ENCODE measurements around the gene ARHGAP6.

The ARHGAP6 gene

GRCh38 chrX:11451151-11451550, 214.6 kb downstream of the ARHGAP6 start:
- no peak for FAIRE-seq

DNA sequence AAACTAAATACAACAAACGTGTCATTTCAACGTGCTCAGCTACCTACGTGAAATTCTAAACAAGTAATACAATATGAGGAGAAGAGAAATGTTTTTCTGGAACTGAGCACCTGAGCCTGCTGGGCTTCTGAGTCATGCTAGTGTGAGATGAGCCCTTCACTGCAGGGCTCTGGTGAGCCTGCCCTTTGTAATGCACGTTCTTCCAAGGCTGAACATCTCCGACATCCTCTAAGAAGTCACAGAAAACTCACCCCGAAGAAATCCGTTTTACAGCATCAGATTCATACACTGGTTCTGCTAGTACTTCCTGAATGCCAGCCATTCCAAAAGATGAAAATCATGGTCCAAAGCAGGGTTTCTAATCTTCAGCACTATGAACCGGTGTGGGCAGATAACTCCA, 215.4 kb downstream of the ARHGAP6 start:
- no peak for FAIRE-seq

DNA sequence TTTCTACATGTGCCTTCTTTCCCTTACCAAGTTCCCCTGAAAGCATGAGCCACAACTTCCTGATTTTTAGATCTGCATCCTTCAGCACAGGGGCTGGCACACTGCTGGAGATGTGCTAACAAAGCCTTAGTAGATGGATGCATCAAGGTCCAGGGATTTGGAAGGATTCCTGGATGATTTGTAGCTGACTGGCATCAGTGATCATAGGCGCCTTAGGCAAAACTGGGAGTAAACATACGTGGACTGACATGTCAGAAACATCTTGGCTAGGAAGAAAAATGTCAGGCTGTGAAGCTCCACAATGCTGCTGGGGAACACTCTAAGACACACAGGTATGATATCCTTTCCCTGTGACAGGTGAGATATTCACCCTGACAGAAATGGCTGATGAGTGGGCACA, 216.1 kb downstream of the ARHGAP6 start:
- FAIRE-seq: no peak

- FAIRE-seq: no peak
Observed at GRCh38 chrX:11447418-11447817, 218.3 kb downstream of the ARHGAP6 start.

GRCh38 chrX:11446949-11447348, 218.8 kb downstream of the ARHGAP6 start:
- FAIRE-seq: no peak

- no peak for FAIRE-seq
Observed at GRCh38 chrX:11446336-11446735, 219.4 kb downstream of the ARHGAP6 start.

DNA sequence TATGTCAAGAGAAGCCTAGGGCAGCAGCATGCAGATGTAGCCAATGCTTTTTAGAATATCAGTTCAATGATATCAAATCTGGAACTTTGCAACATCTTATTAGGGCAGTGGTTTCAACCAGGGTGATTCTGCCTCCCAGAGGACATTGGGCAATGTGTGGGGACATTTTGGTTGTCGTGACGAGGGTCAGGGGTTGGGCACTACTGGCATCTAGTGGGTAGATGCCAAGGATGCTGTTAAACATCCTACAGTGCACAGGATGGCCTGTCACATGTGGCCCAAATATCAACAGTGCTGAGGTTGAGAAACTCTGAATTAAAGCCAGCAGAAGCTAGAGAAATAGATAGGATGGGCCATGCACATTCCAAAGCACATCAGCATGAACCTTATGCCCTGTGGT, 220.2 kb downstream of the ARHGAP6 start:
- FAIRE-seq: no peak

- FAIRE-seq: no peak
Observed at GRCh38 chrX:11444052-11444451, 221.7 kb downstream of the ARHGAP6 start.

DNA sequence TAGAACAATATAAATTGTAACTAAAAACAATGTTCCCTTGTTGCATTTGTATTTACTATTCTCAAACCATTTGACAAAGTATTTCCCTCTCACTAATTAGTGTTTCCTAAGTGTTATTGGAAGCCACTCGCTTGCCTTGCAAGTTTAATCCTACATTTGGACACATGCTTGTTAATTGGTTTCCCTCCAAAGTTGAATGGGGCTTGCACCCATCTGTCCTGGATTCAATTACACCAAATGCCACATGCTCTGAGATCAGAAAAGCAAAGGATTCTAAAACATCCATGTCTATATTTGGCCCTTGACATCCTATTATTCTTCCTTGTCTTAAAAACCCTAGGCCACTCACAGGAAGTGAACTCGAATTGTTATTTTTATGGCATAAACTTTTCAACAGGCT, 225.9 kb downstream of the ARHGAP6 start:
- FAIRE-seq: no peak

DNA sequence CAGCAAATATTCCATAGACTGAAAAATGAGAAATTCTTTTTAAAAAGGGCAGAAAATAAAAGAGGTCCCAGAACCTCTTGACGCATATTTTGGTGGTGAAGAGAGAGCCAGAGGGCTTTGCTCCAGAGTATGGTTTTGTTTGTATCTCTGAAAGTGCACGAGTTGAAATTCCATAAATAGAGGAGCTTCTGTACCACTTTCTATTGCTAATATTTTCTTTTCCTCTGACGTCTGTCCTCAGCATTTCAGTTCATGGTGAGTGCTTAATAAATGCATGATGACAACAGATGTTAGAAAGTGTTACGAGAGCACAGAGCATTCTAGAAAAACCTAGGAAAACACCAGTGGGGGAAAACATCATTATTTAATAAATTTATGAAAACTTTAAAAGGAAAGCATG, 227.0 kb downstream of the ARHGAP6 start:
- FAIRE-seq: no peak

DNA sequence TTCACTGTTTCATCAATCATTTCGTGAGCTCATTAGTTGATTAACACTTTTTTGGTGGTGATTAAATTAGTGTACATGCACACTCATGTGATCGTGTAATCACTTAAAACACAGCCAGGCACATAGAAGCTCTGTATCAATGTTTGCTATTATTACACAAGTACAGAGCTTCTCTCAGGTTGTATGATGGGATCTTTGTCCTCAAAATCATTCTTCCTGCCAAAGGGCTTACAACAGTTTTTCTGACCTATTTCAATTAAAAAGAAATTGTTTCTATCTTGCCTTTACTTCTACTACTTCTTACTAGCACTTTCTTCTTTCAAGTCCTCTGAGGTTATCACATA, 227.4 kb downstream of the ARHGAP6 start:
- no peak for FAIRE-seq

- FAIRE-seq: no peak
Observed at GRCh38 chrX:11437642-11438379, 227.9 kb downstream of the ARHGAP6 start.

- FAIRE-seq: no peak
Observed at GRCh38 chrX:11435568-11435967, 230.2 kb downstream of the ARHGAP6 start.

- no peak for FAIRE-seq
Observed at GRCh38 chrX:11434607-11435006, 231.1 kb downstream of the ARHGAP6 start.

- FAIRE-seq: no peak
Observed at GRCh38 chrX:11431786-11432185, 233.9 kb downstream of the ARHGAP6 start.

- no peak for FAIRE-seq
Observed at GRCh38 chrX:11430271-11430670, 235.4 kb downstream of the ARHGAP6 start.

DNA sequence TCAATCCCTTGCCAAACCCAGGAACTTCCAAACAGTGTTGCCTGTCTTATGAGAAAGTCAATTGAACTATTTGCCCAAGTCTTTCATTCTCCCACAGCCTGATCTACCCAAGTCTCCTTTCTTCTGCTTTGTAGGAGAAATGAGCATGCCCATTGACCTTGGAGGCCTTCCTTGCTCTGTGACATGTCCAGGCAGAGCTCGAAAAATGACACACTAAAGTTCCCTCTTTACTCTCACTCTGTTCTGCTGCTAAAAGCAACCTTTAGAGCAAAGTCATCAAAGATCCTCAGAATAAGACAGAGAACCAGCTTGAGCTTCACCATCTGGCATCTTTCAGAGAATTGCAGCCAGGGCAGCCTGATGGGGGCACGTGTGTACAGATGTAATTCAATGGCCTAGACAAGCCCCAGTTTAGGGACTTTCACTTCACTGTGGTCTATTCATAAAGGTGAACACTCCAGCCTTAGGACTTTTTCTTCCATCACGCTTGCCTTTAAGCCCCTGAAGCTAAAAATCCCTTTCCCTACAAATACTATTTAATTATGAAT, 236.1 kb downstream of the ARHGAP6 start:
- no peak for FAIRE-seq

GRCh38 chrX:11427453-11428071, 238.2 kb downstream of the ARHGAP6 start:
- no peak for FAIRE-seq

- no peak for FAIRE-seq
Observed at GRCh38 chrX:11426712-11427452, 238.8 kb downstream of the ARHGAP6 start.

DNA sequence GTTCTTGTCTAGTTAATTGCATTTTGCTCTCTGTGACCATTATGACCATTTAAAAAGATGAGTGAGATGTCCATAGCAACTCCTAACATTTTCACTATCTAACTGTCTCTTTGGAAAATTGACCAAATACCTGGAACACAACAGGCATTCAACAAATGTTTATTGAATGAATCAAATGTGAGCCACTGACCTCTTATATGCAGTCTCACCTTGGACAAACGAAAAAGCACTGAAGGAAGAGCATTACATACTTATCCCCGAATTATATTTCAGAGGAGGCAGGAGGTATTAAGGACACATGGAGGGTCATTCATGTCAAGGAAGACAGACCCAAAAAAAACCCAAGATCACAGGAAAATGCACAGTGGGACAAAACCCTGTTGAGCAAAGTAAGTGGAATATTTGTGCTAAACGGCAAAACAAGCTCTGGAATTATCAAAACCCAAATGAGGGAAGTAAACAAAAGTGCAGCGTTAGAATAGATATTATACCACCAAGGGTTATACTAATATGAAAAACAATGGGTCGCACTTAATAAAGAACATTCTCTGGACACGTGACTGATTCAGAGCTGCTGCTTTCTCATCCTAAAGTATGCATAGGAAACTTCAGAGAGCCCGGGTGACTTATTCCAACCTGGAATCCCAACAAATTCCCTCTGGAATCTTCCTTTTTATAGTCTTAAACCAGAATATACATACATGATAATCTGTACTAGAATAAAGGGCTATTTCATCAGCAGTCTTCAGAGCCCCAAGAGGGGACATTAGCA, 240.6 kb downstream of the ARHGAP6 start:
- FAIRE-seq: no peak

- no peak for FAIRE-seq
Observed at GRCh38 chrX:11423949-11424348, 241.8 kb downstream of the ARHGAP6 start.

DNA sequence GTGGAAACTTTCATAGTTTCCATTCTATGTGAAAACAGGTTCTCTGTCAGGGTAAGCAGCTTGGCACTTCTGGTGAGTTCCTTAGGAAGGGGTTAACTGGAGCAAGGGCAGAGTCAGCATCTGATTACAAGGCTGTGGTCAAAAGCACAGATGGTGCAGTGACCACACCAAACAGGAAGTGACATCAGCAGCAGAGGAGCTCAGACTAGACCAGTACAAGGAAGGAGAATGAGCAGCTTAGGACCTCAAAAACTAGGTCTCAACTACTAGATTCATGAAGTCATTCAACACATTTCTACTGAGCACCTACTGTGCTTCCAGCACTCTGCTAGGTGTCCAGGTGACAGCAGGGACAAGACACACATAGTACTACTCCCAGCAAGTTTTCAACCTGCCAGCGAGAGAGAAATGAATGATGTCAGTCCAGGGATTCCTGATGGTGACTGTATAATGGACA, 242.3 kb downstream of the ARHGAP6 start:
- FAIRE-seq: no peak

DNA sequence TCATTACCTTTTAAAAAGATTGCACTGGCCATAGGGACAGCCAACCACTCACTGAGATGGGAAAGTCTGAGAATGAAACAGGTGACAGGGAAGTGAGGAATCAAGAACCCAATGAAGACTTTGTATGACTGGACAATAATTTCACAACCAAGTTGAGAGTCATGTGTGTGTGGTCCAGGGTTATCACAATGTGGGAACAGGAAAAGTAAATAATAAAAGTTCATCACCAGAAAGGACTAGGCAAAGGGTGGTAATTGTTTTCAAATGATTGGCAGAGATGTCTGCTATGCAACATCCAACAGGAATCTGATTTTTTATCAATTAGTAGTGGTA, 243.2 kb downstream of the ARHGAP6 start:
- FAIRE-seq: no peak

Measured in G401.6 (cell line).